ENCODE data around the gene TBRG4. TPM values are rescaled to one million over a fixed set of nuclear protein-coding genes. Genes with fewer than 3 reads are reported as not detected.

Gene TBRG4
- total and polyA plus RNA-seq, 8 donors, result 37.1 to 72.5 (median 45.7) TPM

DNA sequence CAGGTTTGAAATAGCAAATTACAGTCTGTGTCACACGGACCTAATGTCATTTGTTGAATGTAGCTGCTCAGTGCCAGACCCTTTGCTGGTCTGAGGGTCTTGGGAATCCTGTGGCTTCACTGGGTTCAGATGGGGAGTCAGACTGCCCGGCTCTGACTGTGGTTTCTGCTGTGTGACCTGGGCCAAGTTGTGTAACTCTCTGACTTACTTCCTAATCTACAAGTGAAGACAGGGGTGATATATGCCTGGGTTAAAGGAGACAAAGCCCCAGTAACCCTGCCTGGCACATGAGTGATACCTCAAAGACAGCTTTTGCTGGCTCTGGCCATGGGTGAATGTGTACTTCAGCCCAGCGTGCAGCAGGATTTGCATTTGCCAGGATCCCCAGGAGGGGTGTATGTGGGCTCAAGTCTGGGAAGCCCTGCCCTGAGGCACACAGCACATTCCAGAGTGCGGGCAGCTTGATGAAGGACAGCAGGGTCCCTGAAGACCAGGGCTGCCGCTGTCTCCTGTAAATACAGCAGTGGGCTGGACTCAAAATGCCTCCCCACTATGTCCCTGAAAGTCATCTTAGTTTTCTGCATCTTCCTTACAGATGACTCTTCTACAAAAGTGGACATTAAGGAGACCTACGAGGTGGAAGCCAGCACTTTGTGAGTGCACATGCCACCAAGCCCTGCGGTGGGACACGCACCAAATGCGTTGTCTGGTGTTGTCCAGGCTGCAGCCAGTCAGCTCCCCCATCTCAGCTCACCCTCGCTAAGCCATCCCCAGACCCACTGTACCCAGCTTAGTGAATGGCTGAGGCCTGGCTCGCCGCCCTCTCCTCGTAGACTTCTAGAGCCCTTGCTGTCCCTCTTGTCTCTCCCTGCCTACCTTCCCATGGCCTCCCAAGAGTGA, 39.1 kb downstream of the TBRG4 start:
- ATAC-seq (no peak), DNase-seq (peak in 1 of 4 donors; percentile 13)
- Histone ChIP-seq H3K36me3 (peaks cover 0 to 99% of the 10 kb centered on the region in 2 donors), H3K4me1 (peaks cover 0 to 13% of the 10 kb centered on the region in 2 donors), H3K27ac (peak overlapping the region in 1 of 2 donors; percentile 46), H3K4me3 (no peak overlapping the region), H3K27me3 (no peaks in the 10 kb centered on the region), H3K9me3 (no peaks in the 10 kb centered on the region)
- intact Hi-C loops (cut with DNase I), result no loop called here
- TF ChIP-seq, protein P1, sequence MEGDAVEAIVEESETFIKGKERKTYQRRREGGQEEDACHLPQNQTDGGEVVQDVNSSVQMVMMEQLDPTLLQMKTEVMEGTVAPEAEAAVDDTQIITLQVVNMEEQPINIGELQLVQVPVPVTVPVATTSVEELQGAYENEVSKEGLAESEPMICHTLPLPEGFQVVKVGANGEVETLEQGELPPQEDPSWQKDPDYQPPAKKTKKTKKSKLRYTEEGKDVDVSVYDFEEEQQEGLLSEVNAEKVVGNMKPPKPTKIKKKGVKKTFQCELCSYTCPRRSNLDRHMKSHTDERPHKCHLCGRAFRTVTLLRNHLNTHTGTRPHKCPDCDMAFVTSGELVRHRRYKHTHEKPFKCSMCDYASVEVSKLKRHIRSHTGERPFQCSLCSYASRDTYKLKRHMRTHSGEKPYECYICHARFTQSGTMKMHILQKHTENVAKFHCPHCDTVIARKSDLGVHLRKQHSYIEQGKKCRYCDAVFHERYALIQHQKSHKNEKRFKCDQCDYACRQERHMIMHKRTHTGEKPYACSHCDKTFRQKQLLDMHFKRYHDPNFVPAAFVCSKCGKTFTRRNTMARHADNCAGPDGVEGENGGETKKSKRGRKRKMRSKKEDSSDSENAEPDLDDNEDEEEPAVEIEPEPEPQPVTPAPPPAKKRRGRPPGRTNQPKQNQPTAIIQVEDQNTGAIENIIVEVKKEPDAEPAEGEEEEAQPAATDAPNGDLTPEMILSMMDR (IDR thresholded peaks at IDR 0.05), result no peak

DNA sequence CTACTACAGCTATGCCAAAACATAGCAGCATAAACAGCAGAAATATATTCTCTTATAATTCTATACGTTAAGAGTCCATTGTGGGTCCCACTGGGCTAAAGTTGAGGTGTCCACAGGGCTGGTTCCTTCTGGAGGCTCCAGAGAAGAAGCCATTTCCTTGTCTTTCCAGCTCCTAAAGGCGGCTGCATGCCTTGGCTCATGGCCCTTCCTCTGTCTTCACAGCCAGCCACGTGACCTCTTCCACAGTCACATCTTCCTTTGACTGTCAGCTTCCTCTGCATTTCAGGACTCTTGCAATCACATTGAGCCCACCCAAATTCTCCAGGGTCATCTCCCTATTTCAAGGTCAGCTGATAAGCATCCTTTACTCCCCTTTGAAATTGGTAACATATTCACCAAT, 40.0 kb downstream of the TBRG4 start:
- no peak for ATAC-seq
- peak overlapping the region in 1 of 2 donors; percentile 46 for H3K27ac ChIP-seq
- peaks cover 0 to 13% of the 10 kb centered on the region in 2 donors for H3K4me1 ChIP-seq
- DNase-seq, result no peak
- TF ChIP-seq, protein P1 (IDR thresholded peaks at IDR 0.05), result no peak
- no peaks in the 10 kb centered on the region for H3K27me3 ChIP-seq
- H3K9me3 ChIP-seq, result no peaks in the 10 kb centered on the region
- H3K4me3 ChIP-seq, result no peak overlapping the region
- intact Hi-C loops (cut with DNase I), result no loop called here
- peaks cover 0 to 98% of the 10 kb centered on the region in 2 donors for H3K36me3 ChIP-seq

DNA sequence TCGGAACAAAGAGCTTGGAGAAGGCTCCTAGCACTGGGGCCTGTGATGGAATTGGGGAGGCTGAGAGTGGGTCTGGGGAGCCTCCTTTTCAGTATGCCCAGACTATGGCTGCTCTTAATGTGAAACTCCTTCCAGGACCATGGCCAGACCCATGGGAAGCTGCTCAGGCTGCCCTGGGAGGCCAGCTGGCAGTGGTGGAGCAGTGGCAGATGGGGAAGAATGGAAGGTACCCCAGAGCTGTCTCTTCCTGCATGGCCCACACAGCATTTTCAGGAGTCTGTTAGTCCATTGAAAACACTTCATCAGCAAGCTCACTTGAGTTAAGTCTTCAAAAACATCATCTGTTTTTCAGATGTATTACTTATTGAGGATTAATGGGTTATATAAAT, 41.2 kb downstream of the TBRG4 start:
- no peak overlapping the region for H3K27ac ChIP-seq
- DNase-seq, result no peak
- intact Hi-C loops (cut with DNase I), result no loop called here
- TF ChIP-seq, protein P1 (IDR thresholded peaks at IDR 0.05), result no peak
- no peak overlapping the region for H3K4me3 ChIP-seq
- no peaks in the 10 kb centered on the region for H3K27me3 ChIP-seq
- no peaks in the 10 kb centered on the region for H3K9me3 ChIP-seq
- peaks cover 0 to 13% of the 10 kb centered on the region in 2 donors for H3K4me1 ChIP-seq
- no peak for ATAC-seq
- H3K36me3 ChIP-seq, result peaks cover 0 to 98% of the 10 kb centered on the region in 2 donors

DNA sequence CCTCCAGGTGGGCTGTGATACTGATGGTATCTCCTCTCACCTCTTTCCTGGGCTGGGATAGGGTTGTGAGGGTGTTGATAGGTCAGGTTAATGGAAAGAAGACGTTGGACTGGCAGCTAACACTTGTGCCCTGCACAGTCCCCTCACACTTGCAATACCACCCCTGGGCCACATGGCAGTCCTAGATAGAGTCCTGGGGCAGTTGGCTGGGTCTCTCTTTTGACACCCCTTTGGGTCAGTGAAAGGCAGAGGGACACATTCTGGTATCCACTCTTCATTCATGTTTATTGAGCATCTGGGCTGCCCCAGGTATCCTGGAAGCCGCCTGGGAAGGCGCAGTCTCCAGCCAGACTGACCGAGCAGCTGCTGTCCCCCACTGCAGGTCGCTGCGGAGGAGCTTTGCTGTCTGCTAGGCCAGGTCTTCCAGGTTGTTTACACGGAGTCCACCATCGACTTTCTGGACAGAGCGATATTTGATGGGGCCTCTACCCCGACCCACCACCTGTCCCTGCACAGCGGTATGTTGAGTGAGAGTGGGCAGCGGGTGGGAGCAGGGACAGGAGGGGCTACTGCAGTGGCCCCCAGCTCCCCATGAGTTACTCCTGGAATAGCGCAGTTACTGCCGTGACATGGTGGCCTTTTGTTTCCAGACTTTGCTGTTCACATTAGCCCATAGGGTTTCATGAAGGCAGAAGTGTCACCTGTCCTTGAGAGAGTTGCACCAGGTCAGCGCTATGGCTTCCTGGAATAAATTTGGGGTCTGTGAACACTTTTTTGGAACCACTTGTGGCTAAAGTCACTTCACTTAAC, 41.8 kb downstream of the TBRG4 start:
- DNase-seq (peak in 1 of 4 donors; percentile 19), ATAC-seq (no peak)
- Histone ChIP-seq H3K36me3 (peaks cover 0 to 98% of the 10 kb centered on the region in 2 donors), H3K9me3 (no peaks in the 10 kb centered on the region), H3K27ac (no peak overlapping the region), H3K4me3 (no peak overlapping the region), H3K27me3 (no peaks in the 10 kb centered on the region), H3K4me1 (peaks cover 0 to 13% of the 10 kb centered on the region in 2 donors)
- TF ChIP-seq, protein P1 (IDR thresholded peaks at IDR 0.05), result no peak
- intact Hi-C loops (cut with DNase I), result no loop called here
